Heart left ventricle (tissue), 13 donors: ENCODE measurements around the gene IFI44L.

Experiments used
- CTCF ChIP-seq, 12 donors: fragments of 200-600 bp; sonication (generic) in 4 of 12; IDR thresholded peaks; one replicate each; pipeline versions ENCODE4 v1.5.0 to v1.8.0; 2018 to 2022; ENCODE audit warnings: antibody characterized with exemption in 12 of 12, mild to moderate bottlenecking in 5 of 12
- POLR2A ChIP-seq, 2 donors: fragments of 450-650 bp; IDR thresholded peaks; one replicate each; pipeline ENCODE4 v1.6.1; 2017; ENCODE audit warnings: antibody characterized with exemption in 2 of 2, mild to moderate bottlenecking in 2 of 2, moderate library complexity in 2 of 2
- donor health status: ischemic (EF 13 %, LVEDD 7.1; RV severe dilation, severe dysfunction).
- donor health status: DM: no; HTN: yes; CAD: no.
- donor health status: DM: no; HTN: no; CAD: no.
- donor health status: ischemic (EF 25% LVEDD 6.9; RV normal size, moderate dysfunction).
- donor health status: ischemic (EF 25% LVEDD 5.7; RV mildly dilated, moderate dysfunction).
- donor health status: ischemic (EF 35%, LVEDD 5.7; RV mildly dilated, moderate dysfunction).
- donor health status: nonischemic (EF 11% LVEDD 7.7; RV severe dilation, severe dysfunction).
- donor health status: DM: yes; HTN: yes; CAD: no.
- donor health status: PGD.
- donor health status: ischemic (EF 29% LVEDD 5.4; RV normal size, mild dysfunction).
- donor health status: nonischemic (EF 23%, LVEDD 6.1; RV moderate dilation, normal function).

GRCh38 chr1:78668427-78668826 lies 48.2 kb downstream of the IFI44L start:
- TF ChIP-seq CTCF (IDR thresholded peaks at IDR 0.05) (no peak), POLR2A (IDR thresholded peaks at IDR 0.05) (no peak)
